Vagina (tissue), 2 donors: ENCODE measurements around the gene FXYD6.

Source experiments
- POLR2A ChIP-seq, 2 donors: fragments of 450-650 bp; IDR thresholded peaks; one replicate each; pipeline ENCODE4 v1.6.1; 2017; ENCODE audit warnings: antibody characterized with exemption in 2 of 2, mild to moderate bottlenecking in 2 of 2, moderate library complexity in 2 of 2
- POLR2AphosphoS5 ChIP-seq, 2 donors: sonication (generic); formaldehyde crosslinking; IDR thresholded peaks; one replicate each; pipeline ENCODE4 v1.9.0; 2017; ENCODE audit warnings: antibody characterized with exemption in 2 of 2, mild to moderate bottlenecking in 2 of 2, low read depth in 1 of 2; ENCODE audit not compliant: insufficient read depth in 1 of 2
- TF ChIP-seq, protein P1 (sequence below), 3 experiments: fragments of 450-650 bp in 2 of 3; fragments of 200-600 bp in 1 of 3; sonication (generic) in 1 of 3; IDR thresholded peaks; one replicate each; pipeline ENCODE4 v1.5.1; 2017 to 2019; ENCODE audit warnings: antibody characterized with exemption in 3 of 3, mild to moderate bottlenecking in 2 of 3, moderate library complexity in 2 of 3

DNA sequence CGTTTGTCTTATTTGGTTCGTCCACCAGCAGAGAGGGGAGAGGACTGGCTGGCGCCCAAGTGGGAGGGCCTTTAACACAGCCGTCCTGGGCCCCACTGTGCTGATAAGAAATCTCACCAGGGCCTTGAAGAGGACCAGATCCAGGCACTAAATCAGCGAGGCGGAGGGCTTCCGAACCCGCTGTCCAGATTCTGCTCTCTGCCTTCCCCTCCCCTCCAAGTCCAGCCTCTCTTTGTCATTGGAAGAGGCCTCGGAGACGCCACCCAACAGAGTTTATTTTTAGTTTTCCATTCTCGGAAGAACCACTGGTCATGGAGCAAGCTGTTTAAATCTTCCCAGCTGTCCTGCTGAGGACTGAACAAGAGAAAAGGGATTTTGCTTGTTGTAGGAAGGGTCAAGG is 9.3 kb upstream of the FXYD6 start:
- TF ChIP-seq, protein P1, sequence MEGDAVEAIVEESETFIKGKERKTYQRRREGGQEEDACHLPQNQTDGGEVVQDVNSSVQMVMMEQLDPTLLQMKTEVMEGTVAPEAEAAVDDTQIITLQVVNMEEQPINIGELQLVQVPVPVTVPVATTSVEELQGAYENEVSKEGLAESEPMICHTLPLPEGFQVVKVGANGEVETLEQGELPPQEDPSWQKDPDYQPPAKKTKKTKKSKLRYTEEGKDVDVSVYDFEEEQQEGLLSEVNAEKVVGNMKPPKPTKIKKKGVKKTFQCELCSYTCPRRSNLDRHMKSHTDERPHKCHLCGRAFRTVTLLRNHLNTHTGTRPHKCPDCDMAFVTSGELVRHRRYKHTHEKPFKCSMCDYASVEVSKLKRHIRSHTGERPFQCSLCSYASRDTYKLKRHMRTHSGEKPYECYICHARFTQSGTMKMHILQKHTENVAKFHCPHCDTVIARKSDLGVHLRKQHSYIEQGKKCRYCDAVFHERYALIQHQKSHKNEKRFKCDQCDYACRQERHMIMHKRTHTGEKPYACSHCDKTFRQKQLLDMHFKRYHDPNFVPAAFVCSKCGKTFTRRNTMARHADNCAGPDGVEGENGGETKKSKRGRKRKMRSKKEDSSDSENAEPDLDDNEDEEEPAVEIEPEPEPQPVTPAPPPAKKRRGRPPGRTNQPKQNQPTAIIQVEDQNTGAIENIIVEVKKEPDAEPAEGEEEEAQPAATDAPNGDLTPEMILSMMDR (IDR thresholded peaks at IDR 0.05): no peak
- no peak for TF ChIP-seq POLR2A (IDR thresholded peaks at IDR 0.05)
- TF ChIP-seq POLR2AphosphoS5 (IDR thresholded peaks at IDR 0.05; ENCODE audit: insufficient read depth in 1 of 2, low read depth in 1 of 2): peak; percentile 55 to 56
